Occipital lobe (tissue), 2 donors: Measurements from ENCODE around the gene PTGES. TPM values are rescaled to one million over a fixed set of nuclear protein-coding genes. Genes with fewer than 3 reads are reported as not detected.
"Not testable (repeated sequence)": the region's sequence is repeated elsewhere in the genome, so short reads cannot be mapped to it uniquely, and the experiment has no call there.

Experiments used
- DNase-seq: peaks from one replicate; lab custom pipeline; 2025; lab: John Stamatoyannopoulos, UW
- total RNA-seq: library from RNA; depleted of rRNA; stranded (reverse); fragments of >200 nt; gene quantifications from one replicate; pipeline ENCODE4 v1.2.3, GENCODE V29; 2014

PTGES gene
- total RNA-seq, 1 donor from 2014 or later, result 3.3 TPM

GRCh38 chr9:129770741-129771140, 17.9 kb upstream of the PTGES start:
- no peak for DNase-seq

DNA sequence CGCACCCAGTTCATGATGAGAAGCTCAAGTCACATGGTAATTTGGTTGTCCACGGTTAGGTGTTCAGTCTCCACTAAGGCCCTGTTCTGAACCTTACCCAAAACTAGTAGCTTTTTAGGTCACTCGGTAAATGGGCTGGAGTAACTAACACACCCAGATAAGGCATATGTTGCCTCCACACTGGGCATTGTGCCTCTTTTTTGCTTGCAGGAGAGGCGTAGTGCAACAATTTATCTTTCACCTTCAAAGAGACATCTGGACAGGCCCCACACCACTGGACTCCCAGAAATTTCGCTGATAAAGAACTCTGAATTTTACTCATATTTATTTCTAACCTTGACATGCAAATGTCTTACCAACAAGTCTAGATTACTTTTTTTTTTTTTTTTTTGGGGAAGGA, 16.8 kb upstream of the PTGES start:
- no peak for DNase-seq

- DNase-seq, result no peak
These were observed 15.6 kb upstream of the PTGES start for GRCh38 chr9:129768486-129768885.

- DNase-seq, result no peak
These were observed 13.0 kb upstream of the PTGES start for GRCh38 chr9:129765764-129766317.

GRCh38 chr9:129762985-129763926, 10.4 kb upstream of the PTGES start:
- DNase-seq, result no peak

DNA sequence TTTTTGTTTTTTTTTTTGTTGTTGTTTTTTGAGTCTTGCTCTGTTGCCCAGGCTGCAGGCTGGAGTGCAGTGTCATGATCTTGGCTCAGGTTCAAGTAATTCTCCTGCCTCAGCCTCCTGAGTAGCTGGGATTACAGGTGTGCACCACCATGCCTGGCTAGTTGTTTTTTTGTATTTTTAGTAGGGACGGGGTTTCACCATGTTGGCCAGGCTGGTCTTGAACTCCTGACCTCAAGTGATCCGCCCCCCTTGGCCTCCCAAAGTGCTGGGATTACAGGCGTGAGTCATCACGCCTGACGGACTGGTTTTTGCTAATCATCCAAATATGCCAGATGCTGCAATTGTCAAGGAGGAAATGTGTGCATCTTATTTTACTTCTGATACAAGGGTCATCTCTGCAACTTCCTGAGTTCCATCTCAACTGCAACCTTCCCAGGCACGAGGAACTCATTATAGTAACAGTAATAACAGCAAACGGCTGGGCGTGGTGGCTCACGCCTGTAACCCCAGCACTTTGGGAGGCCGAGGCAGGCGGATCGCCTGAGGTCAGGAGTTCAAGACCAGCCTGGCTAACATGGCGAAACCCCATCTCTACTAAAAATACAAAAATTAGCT, 9.6 kb upstream of the PTGES start:
- DNase-seq, result not testable (repeated sequence)

DNA sequence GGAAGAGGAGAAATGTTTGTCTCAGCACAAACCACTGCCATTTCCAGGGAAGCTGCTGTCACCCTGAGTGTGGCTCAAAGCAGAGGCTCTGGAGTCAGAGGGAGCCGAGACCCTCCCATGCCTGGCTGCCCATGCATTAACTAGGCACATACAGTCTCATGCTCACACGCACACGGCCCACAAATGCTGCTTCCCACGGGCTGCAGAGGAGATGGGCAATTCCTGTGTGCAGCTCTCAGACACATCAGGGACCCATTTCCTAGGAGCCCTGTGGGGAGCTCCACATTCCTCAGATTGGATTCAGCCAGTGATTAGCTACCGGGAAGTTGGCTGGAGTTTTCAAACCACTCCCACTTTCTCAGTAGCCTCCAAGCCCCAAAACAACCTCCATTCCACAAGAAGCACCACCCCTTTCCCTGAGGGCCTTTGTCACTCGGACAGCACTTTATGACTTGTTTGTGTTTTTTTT, 9.1 kb upstream of the PTGES start:
- no peak for DNase-seq

GRCh38 chr9:129761293-129761900, 8.6 kb upstream of the PTGES start:
- no peak for DNase-seq

DNA sequence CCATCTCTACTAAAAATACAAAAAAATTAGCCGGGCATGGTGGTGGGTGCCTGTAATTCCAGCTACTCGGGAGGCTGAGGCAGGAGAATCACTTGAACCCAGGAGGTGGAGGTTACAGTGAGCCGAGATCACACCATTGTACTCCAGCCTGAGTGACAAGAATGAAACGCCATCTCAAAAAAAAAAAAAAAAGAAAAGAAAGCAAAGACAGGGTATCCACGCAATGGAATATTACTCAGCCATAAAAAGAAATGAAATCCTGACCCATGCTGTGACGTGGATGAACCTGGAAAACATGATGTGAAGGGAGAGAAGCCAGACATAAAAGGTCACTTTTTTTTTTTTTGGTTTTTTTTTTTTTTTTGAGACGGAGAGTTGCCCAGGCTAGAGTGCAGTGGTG, 7.9 kb upstream of the PTGES start:
- DNase-seq, result not testable (repeated sequence)

DNA sequence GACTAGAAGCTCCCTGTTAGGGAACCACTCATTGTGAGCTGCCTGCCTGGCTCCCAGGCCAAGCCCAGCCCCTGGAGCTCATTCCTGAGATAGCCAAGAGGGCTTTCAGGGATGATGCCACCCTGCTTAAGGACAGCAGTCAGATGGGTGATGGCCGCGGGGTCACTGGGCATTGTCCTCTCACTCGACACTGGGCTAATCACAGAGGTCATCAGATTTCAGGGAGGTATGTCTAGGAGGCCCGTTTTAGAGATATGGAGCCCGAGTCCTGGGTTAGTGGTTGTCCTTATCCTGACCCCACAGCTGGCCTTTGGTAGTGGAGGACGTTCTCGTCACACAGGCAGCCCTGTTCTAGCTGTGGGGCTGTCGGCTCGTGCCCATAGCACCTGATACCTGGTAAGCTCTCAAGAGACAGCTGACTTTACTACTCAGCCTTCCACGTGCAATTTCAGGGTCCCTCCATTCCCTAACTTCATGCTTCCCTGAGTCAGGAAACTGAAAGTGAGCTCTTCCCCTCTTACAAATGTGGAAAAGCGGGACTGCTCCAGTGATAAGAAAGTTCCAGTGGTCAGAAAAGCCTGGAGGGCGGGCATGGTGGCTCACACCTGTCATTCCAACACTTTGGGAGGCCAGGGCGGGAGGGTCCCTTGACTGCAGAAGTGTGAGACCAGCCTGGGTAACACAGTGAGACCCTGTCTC, 7.1 kb upstream of the PTGES start:
- DNase-seq, result no peak

DNA sequence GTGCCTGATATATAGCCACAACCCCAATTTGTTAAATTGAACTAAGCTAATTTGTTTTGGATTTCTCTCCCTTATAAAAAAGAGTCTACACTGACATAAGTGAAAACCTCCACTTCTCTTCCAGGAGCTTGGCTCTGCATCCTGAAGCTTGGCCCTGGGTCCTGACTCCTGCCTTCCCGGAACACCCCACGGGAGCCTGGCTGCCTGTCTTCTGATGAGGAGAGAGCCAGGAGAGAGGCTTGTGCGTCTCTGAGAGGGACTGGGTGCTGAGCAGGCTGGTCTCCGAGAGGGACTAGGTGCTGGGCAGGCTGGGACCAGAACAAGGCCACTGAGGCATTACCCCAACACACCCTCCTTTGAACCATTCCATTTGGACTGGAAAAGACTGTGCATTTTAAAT, 6.5 kb upstream of the PTGES start:
- no peak for DNase-seq

DNA sequence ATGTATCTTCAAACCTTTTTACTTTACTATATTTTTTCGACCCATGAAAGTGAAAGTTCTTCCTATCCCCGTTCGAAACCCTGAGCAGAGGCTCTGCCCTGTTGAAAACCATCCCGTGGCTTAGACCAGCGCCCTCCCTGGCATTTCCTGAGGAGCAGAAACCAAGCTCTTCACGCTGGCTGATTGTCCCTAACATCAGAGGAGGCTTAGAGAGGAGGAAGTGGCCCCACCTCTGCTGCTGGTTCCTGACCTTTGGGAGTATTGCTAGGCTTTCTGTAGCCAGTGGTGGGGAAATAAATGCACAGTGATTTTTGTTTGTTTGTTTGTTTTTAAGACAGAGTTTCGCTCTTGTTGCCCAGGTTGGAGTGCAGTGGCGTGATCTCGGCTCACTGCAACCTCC, 4.2 kb upstream of the PTGES start:
- no peak for DNase-seq

DNA sequence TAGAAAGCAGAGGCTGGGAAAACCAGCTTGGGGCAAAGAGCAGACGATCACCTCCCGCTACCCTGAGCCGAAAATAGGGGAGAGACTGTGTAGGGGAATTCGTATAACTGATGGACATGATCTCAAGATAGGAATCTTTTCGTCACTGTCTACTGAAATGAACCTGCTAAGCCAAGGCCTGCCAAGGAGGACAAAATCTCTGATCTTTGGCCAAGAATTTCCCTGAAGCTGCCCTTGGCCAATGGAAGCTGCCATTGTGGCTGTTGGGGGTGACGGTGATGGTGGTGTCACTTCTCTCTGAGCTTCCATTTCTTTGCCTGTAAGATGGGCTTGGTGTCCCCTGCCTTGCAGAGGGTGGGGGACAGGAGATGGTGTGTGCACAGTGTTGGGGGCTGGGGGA, 3.3 kb upstream of the PTGES start:
- DNase-seq, result no peak

DNA sequence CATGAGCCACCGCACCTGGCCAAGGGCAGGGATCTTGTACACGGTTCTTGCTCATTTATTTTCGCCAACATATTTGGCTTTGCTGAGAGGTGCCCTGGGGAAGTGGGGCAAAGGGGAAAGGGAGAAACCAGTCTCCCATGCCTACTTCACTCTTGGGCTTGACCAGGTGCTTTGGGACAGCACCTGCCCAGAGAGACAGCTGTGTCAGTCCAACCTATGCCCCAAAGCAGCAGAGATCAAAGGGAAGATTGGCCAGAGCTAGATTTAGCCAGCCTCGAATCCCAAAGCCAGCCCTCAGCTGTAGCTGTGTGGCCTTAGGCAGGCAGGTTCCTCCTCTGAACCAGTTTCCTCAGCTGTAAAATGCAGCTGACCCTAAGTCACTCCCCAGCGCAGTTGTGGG, 2.3 kb upstream of the PTGES start:
- DNase-seq, result no peak

DNA sequence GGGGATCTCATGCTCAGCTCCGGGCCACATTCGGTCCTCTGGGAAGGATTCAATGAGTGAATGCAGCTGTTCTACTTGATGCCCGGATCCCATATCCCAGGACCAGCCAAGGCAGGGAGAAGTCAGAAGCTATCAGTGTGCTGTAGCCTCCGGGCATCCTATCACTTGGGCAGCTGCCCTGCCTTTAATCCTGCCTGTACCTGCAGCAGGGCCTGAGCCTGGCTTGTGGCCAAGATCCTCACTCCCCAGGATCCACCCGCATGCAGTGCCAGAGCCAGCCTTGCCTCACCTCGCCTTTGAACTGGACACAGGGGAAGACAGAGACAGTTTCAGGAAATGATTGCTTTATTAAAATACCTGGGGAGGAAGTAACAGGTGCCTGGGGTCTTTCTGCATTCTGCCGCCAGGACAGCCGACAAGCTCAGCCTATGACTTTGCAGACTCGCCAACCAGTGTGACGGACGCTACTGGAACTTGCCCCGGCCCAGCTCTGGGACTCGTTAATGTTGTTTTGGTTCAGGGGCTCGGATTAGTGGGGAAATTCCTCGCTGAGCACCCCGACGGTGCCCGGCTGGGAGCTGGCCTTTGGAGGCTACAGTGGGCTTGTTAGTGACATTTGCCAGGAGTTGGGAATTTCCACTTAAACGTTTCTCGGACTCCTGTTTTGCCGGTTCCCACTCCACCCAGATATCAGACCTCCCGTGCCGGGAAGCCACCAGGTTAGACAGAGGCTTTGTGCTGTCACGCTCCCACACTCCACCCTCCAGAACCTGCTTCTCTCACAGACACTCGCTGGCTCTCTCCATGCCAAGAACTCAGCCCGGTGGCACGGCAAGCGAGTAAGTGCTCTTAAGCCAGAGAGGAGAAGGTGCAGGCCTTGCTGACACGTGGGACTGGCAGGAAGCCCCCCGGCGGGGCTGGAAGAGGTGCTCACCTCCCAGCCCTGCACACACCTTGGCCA, 721 bp downstream of the PTGES start:
- peak; percentile 8 for DNase-seq

DNA sequence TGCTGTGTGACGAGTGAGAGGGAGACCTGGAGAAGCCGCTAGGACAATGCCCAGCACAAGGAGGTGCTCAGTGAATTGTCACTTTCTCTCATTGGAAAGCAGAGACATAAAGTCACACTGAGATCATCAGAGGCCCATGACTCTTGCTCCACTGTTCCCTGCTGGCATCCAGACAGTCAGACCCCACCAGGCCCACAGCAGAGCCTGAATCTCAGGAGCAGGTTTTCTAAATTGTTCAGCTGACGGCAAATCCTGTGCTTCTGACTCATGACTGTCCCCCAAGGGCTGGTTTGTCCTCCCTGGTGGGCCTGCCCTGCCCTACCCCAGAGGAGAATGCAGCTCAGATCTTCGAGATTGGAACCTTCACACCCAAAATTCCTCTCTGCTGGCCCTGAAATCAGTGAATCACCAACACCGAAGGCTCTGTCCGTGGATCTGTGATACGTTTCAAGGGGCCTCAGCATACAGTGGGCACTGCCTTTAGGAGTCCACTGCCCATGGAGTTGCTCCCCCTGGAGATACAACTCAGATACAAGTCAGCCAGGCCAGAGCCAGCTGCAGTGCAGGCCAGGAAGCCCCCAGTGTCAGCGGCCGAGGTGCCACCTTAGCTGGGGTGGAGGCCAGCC, 2.7 kb downstream of the PTGES start:
- DNase-seq, result no peak

DNA sequence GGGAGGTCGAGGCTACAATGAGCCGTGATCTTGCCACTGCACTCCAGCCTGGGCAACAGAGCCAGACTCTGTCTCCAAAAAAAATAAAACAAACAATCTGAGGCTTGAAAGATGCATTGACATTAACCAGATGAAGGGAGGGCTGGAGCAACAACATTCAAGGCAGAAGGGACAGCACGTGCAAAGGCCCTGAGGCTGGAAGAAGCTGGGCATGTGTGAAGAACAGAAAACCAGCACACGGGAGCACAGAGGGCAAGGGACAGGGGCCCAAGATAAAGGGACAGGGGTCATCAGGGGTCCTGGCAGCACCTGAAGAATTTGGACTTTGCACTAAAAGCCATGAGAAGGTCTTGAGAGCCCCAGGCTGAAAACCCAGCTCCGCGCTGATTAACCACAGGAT, 3.3 kb downstream of the PTGES start:
- no peak for DNase-seq

- not testable (repeated sequence) for DNase-seq
These were observed 3.8 kb downstream of the PTGES start for GRCh38 chr9:129749052-129749451.

DNA sequence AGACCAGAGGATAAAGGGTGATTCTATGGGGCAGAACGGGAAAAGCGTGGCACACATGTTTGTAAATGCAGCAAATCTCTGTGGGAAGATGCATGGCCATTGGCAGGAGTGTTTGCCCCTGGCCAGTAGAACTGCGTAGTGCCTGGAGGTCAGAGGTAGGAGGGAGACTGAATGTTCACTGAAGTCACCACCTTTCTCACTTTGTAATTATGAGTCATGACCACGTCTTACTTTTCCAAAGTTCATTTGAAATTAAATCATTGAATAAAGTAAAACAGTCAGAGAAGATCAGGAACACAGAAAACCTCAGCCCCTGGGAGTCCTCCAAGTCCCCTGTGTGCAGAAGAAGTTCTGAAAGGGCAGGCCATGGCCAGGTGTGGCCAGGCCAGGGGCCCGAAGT, 4.6 kb downstream of the PTGES start:
- DNase-seq, result no peak
